SU-DHL-6 (cell line): ENCODE measurements around the gene IL17RE.
"Not testable (repeated sequence)": the region's sequence is repeated elsewhere in the genome, so short reads cannot be mapped to it uniquely, and the experiment has no call there.

Experiments used
- H2AFZ ChIP-seq: fragments of 200-600 bp; sonication (generic); 2 replicates; pipeline ENCODE4 v1.6.1; 2014; ENCODE audit warnings: low read depth, mild to moderate bottlenecking, moderate library complexity, mixed read lengths, antibody characterized with exemption, low read length; ENCODE audit not compliant: severe bottlenecking
- H3F3A ChIP-seq: fragments of 200-600 bp; shearing (Covaris generic); 2 replicates; pipeline ENCODE4 v1.6.0; 2016; ENCODE audit warnings: antibody characterized with exemption, mild to moderate bottlenecking; ENCODE audit not compliant: insufficient read depth
- H3K27ac ChIP-seq: fragments of 200-600 bp; sonication (generic); 2 replicates; pipeline ENCODE4 v1.5.1; 2016; ENCODE audit warnings: low read depth, mild to moderate bottlenecking, low read length, moderate library complexity, mixed read lengths
- H3K27me3 ChIP-seq: fragments of 200-600 bp; sonication (generic), shearing (Covaris generic); 2 replicates; pipeline ENCODE4 v1.6.0; 2014; ENCODE audit warnings: mild to moderate bottlenecking, low read length
- H3K36me3 ChIP-seq: fragments of 200-600 bp; sonication (generic); 2 replicates; pipeline ENCODE4 v1.6.1; 2014; ENCODE audit warnings: mild to moderate bottlenecking, low read length, mixed read lengths
- H3K4me2 ChIP-seq: fragments of 300-600, 200-600 bp; shearing (Covaris generic), sonication (generic); 2 replicates; pipeline ENCODE4 v1.6.0; 2014; ENCODE audit warnings: low read length, low read depth, mild to moderate bottlenecking; ENCODE audit not compliant: poor library complexity, severe bottlenecking
- H3K4me3 ChIP-seq: fragments of 200-600 bp; sonication (generic); 2 replicates; pipeline ENCODE4 v1.5.1; 2014; ENCODE audit warnings: antibody characterized with exemption, low read length, mild to moderate bottlenecking, mixed read lengths; ENCODE audit not compliant: insufficient read depth, poor library complexity, severe bottlenecking
- H3K79me2 ChIP-seq: fragments of 200-600 bp; sonication (generic); 2 replicates; pipeline ENCODE4 v1.6.1; 2014; ENCODE audit warnings: mild to moderate bottlenecking, low read length, moderate library complexity; ENCODE audit not compliant: insufficient read depth
- H3K9ac ChIP-seq: fragments of 200-600 bp; sonication (generic); 2 replicates; pipeline ENCODE4 v1.7.0; 2014; ENCODE audit warnings: mild to moderate bottlenecking, low read length
- H3K9me2 ChIP-seq: fragments of 200-600 bp; sonication (generic); replicated peaks from 2 replicates; pipeline ENCODE4 v1.6.1; 2014; ENCODE audit warnings: low read length; ENCODE audit not compliant: insufficient read depth
- H3K9me3 ChIP-seq: fragments of 200-600 bp; sonication (generic); 2 replicates; pipeline ENCODE4 v1.6.1; 2014; ENCODE audit warnings: low read length, mixed read lengths; ENCODE audit not compliant: insufficient read depth
- H4K20me1 ChIP-seq: fragments of 200-600 bp; sonication (generic); 2 replicates; pipeline ENCODE4 v1.6.1; 2014; ENCODE audit warnings: low read depth, mild to moderate bottlenecking, antibody characterized with exemption, low read length, moderate library complexity, mixed read lengths
- CTCF ChIP-seq: fragments of 200-600 bp; sonication (generic); IDR thresholded peaks from one replicate; pipeline ENCODE4 v1.5.1; 2017; ENCODE audit warnings: antibody characterized with exemption, mild to moderate bottlenecking, low read length, moderate library complexity; ENCODE audit not compliant: insufficient read depth, poor library complexity, severe bottlenecking
- EZH2phosphoT487 ChIP-seq: fragments of 200-600 bp; sonication (generic), shearing (Covaris generic); conservative IDR thresholded peaks from 2 replicates; pipeline ENCODE4 v1.6.1; 2018; ENCODE audit warnings: mild to moderate bottlenecking, antibody characterized with exemption, low read length, moderate library complexity, mixed read lengths

IL17RE gene

GRCh38 chr3:9867106-9867505, 35.5 kb upstream of the IL17RE start:
- Histone ChIP-seq H4K20me1 (no peaks in the 10 kb centered on the region), H3K27ac (no peak overlapping the region), H3K4me3 (no peak overlapping the region)

GRCh38 chr3:9869955-9870354, 32.7 kb upstream of the IL17RE start:
- no peak overlapping the region for H2AFZ ChIP-seq
- H3K4me3 ChIP-seq = no peak overlapping the region
- no peak overlapping the region for H3K27ac ChIP-seq
- no peaks in the 10 kb centered on the region for H3K36me3 ChIP-seq
- H3K9ac ChIP-seq = no peak overlapping the region
- no peaks in the 10 kb centered on the region for H3K9me3 ChIP-seq
- TF ChIP-seq CTCF = no peak
- no peak for TF ChIP-seq EZH2phosphoT487
- no peaks in the 10 kb centered on the region for H3F3A ChIP-seq
- H3K4me2 ChIP-seq = no peak overlapping the region
- H3K9me2 ChIP-seq = no peaks in the 10 kb centered on the region
- H3K79me2 ChIP-seq = no peaks in the 10 kb centered on the region
- H4K20me1 ChIP-seq = no peaks in the 10 kb centered on the region
- H3K27me3 ChIP-seq = no peaks in the 10 kb centered on the region

More at GRCh38 chr3:9867106-9867505, 35.5 kb upstream of the IL17RE start:
- Histone ChIP-seq H2AFZ (no peak overlapping the region), H3F3A (no peaks in the 10 kb centered on the region), H3K27me3 (no peaks in the 10 kb centered on the region), H3K9me2 (no peaks in the 10 kb centered on the region), H3K4me2 (no peak overlapping the region), H3K9me3 (no peaks in the 10 kb centered on the region), H3K79me2 (no peaks in the 10 kb centered on the region), H3K36me3 (no peaks in the 10 kb centered on the region), H3K9ac (no peak overlapping the region)
- TF ChIP-seq CTCF = no peak
- TF ChIP-seq EZH2phosphoT487 = no peak

DNA sequence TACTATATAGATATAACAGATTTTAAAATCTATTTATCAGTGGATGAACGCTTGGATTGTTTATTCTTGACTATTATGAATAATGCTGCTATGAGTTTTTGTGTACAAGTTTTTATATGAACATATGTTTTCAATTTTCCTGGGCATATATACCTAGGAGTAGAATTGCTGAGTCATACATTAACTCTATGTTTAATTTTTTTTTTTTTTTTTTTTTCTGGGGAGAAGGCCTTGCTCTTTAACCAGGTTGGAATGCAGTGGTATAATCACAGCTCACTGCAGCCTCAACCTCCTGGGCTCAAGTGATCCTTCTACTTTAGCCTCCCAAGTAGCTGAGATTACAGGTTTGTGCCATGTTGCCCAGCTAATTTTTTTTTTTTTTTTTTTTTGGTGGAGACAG, 31.7 kb upstream of the IL17RE start:
- Histone ChIP-seq H3K79me2 (no peaks in the 10 kb centered on the region), H3K9ac (no peak overlapping the region), H3K4me2 (no peak overlapping the region), H3K36me3 (no peaks in the 10 kb centered on the region), H3K9me3 (no peaks in the 10 kb centered on the region), H3F3A (no peaks in the 10 kb centered on the region), H3K27ac (no peak overlapping the region), H3K9me2 (no peaks in the 10 kb centered on the region), H3K4me3 (no peak overlapping the region), H3K27me3 (no peaks in the 10 kb centered on the region), H2AFZ (no peak overlapping the region), H4K20me1 (no peaks in the 10 kb centered on the region)
- no peak for TF ChIP-seq EZH2phosphoT487
- no peak for TF ChIP-seq CTCF

GRCh38 chr3:9872067-9872466, 30.6 kb upstream of the IL17RE start:
- not testable (repeated sequence) for H3K9me2 ChIP-seq, H4K20me1 ChIP-seq, H3K27ac ChIP-seq, H3K79me2 ChIP-seq, H2AFZ ChIP-seq, H3F3A ChIP-seq, H3K36me3 ChIP-seq, H3K4me3 ChIP-seq, H3K9ac ChIP-seq, H3K9me3 ChIP-seq, H3K4me2 ChIP-seq, H3K27me3 ChIP-seq
